OCI-LY3 (cell line): ENCODE data around the gene EAF1.
"Not testable (repeated sequence)": the region's sequence is repeated elsewhere in the genome, so short reads cannot be mapped to it uniquely, and the experiment has no call there.

Experiments
- CTCF ChIP-seq: fragments of 200-600, 300-600 bp; sonication (generic); IDR thresholded peaks from 2 replicates; pipeline ENCODE4 v1.5.1; 2014; ENCODE audit warnings: antibody characterized with exemption, low read length, low read depth
- EZH2phosphoT487 ChIP-seq: fragments of 200-600 bp; shearing (Covaris generic); IDR thresholded peaks from 2 replicates; pipeline ENCODE4 v1.6.1; 2018; ENCODE audit warnings: antibody characterized with exemption, mixed run types, low read depth

- not testable (repeated sequence) for TF ChIP-seq CTCF, EZH2phosphoT487
Measured at GRCh38 chr3:15386654-15386955, 40.8 kb upstream of the EAF1 start.
